H9 (cell line): ENCODE results near the gene RNF17. TPM values are rescaled to one million over a fixed set of nuclear protein-coding genes. Genes with fewer than 3 reads are reported as not detected.

ENCODE experiments used
- DNase-seq: peaks from one replicate; pipeline ENCODE4 v3.0.0-alpha.2; 2017
- H2AFZ ChIP-seq: one replicate; pipeline ENCODE4 v1.6.1; 2013; ENCODE audit warnings: mild to moderate bottlenecking, low read length, control low read depth, moderate library complexity
- H2AK5ac ChIP-seq: 2 replicates; pipeline ENCODE4 v1.6.1; 2013; ENCODE audit warnings: low read length, control low read depth, mixed read lengths; ENCODE audit not compliant: insufficient read length
- H2BK120ac ChIP-seq: one replicate; pipeline ENCODE4 v1.6.1; 2013; ENCODE audit warnings: low read depth, mild to moderate bottlenecking, low read length, control low read depth, inconsistent platforms; ENCODE audit not compliant: poor library complexity, severe bottlenecking
- H2BK12ac ChIP-seq: 2 replicates; pipeline ENCODE4 v1.6.1; 2013; ENCODE audit warnings: low read length, control low read depth, mixed read lengths, low read depth; ENCODE audit not compliant: insufficient read length
- H2BK15ac ChIP-seq: 2 replicates; pipeline ENCODE4 v1.6.1; 2013; ENCODE audit warnings: low read depth, low read length, control low read depth
- H2BK20ac ChIP-seq: one replicate; pipeline ENCODE4 v1.6.1; 2013; ENCODE audit warnings: low read depth, mild to moderate bottlenecking, low read length, control low read depth, inconsistent platforms; ENCODE audit not compliant: poor library complexity, severe bottlenecking
- H2BK5ac ChIP-seq: 2 replicates; pipeline ENCODE4 v1.6.1; 2013; ENCODE audit warnings: low read length, control low read depth, mixed read lengths; ENCODE audit not compliant: insufficient read length
- H3K14ac ChIP-seq: 2 replicates; pipeline ENCODE4 v1.6.1; 2013; ENCODE audit warnings: low read length, control low read depth; ENCODE audit not compliant: insufficient read depth
- H3K18ac ChIP-seq: 2 replicates; pipeline ENCODE4 v1.6.1; 2013; ENCODE audit warnings: low read depth, mild to moderate bottlenecking, mixed read lengths, low read length, control low read depth; ENCODE audit not compliant: insufficient read length
- H3K23ac ChIP-seq: 2 replicates; pipeline ENCODE4 v1.6.1; 2013; ENCODE audit warnings: low read length, control low read depth, mixed read lengths, low read depth; ENCODE audit not compliant: insufficient read length
- H3K23me2 ChIP-seq: 2 replicates; pipeline ENCODE4 v1.6.1; 2013; ENCODE audit warnings: low read depth, mild to moderate bottlenecking, mixed read lengths, low read length, control low read depth; ENCODE audit not compliant: insufficient read length, poor library complexity, severe bottlenecking
- H3K27ac ChIP-seq: 2 replicates; pipeline ENCODE4 v1.5.1; 2013; ENCODE audit warnings: low read length, control low read depth, mixed read lengths, low read depth; ENCODE audit not compliant: insufficient read length
- H3K27me3 ChIP-seq: 2 replicates; pipeline ENCODE4 v1.6.1; 2013; ENCODE audit warnings: low read length, control low read depth, inconsistent platforms; ENCODE audit not compliant: insufficient read depth
- H3K4ac ChIP-seq: 2 replicates; pipeline ENCODE4 v1.6.1; 2013; ENCODE audit warnings: low read depth, mild to moderate bottlenecking, control low read depth, inconsistent platforms, low read length, moderate library complexity
- H3K4me1 ChIP-seq: 2 replicates; pipeline ENCODE4 v1.6.1; 2013; ENCODE audit warnings: low read length, control low read depth, inconsistent platforms; ENCODE audit not compliant: insufficient read depth
- H3K4me2 ChIP-seq: 2 replicates; pipeline ENCODE4 v1.6.1; 2013; ENCODE audit warnings: low read length, control low read depth, mixed read lengths; ENCODE audit not compliant: insufficient read length, insufficient read depth
- H3K56ac ChIP-seq: 2 replicates; pipeline ENCODE4 v1.6.1; 2013; ENCODE audit warnings: low read depth, mild to moderate bottlenecking, mixed read lengths, low read length, control low read depth; ENCODE audit not compliant: insufficient read length
- H3K79me1 ChIP-seq: 2 replicates; pipeline ENCODE4 v1.6.1; 2013; ENCODE audit warnings: low read depth, mild to moderate bottlenecking, moderate library complexity, low read length, control low read depth, inconsistent platforms; ENCODE audit not compliant: insufficient read depth, poor library complexity, severe bottlenecking
- H3K79me2 ChIP-seq: 2 replicates; pipeline ENCODE4 v1.6.1; 2013; ENCODE audit warnings: low read length, control low read depth, inconsistent platforms; ENCODE audit not compliant: insufficient read depth
- H3K9ac ChIP-seq: 2 replicates; pipeline ENCODE4 v1.6.1; 2013; ENCODE audit warnings: low read length, control low read depth, mixed read lengths; ENCODE audit not compliant: insufficient read length; ENCODE audit errors: extremely low read depth
- H3K9me3 ChIP-seq: one replicate; pipeline ENCODE4 v1.6.1; 2013; ENCODE audit warnings: low read depth, low read length, inconsistent platforms; ENCODE audit not compliant: control insufficient read depth
- H3T11ph ChIP-seq: one replicate; pipeline ENCODE4 v1.6.1; 2013; ENCODE audit warnings: mild to moderate bottlenecking, low read length, control low read depth, inconsistent platforms
- H4K20me1 ChIP-seq: one replicate; pipeline ENCODE4 v1.6.1; 2013; ENCODE audit not compliant: control insufficient read depth, insufficient read length, insufficient read depth
- H4K5ac ChIP-seq: 2 replicates; pipeline ENCODE4 v1.6.1; 2013; ENCODE audit warnings: low read depth, mild to moderate bottlenecking, mixed read lengths, low read length, control low read depth; ENCODE audit not compliant: insufficient read length
- H4K8ac ChIP-seq: replicated peaks from 2 replicates; pipeline ENCODE4 v1.6.1; 2013; ENCODE audit warnings: low read length, control low read depth, mixed read lengths, low read depth; ENCODE audit not compliant: insufficient read length
- H4K91ac ChIP-seq: 2 replicates; pipeline ENCODE4 v1.6.1; 2013; ENCODE audit warnings: low read depth, mild to moderate bottlenecking, moderate library complexity, mixed read lengths, low read length, control low read depth; ENCODE audit not compliant: insufficient read length
- H3K27ac Mint-ChIP-seq, 3 experiments: 2 replicates in 2 of 3; 3 replicates in 1 of 3; pipeline ENCODE4 v1.8.0; 2020 to 2021; ENCODE audit warnings: mixed read lengths in 3 of 3, mild to moderate bottlenecking in 1 of 3, moderate library complexity in 1 of 3
- H3K27me3 Mint-ChIP-seq: 2 replicates; pipeline ENCODE4 v1.8.0; 2021; ENCODE audit warnings: low read depth, mild to moderate bottlenecking, moderate library complexity, mixed read lengths
- H3K36me3 Mint-ChIP-seq, 3 experiments: 2 replicates in 2 of 3; 3 replicates in 1 of 3; pipeline ENCODE4 v1.8.0; 2020 to 2021; ENCODE audit warnings: low read depth in 3 of 3, mixed read lengths in 3 of 3; ENCODE audit not compliant: insufficient read depth in 1 of 3
- H3K4me1 Mint-ChIP-seq, 2 experiments: 2 replicates each; pipeline ENCODE4 v1.8.0; 2020; ENCODE audit warnings: mixed read lengths in 2 of 2
- H3K4me3 Mint-ChIP-seq, 2 experiments: 2 replicates in 1 of 2; 3 replicates in 1 of 2; pipeline ENCODE4 v1.8.0; 2020 to 2021; ENCODE audit warnings: mild to moderate bottlenecking in 2 of 2, mixed read lengths in 2 of 2, moderate library complexity in 1 of 2
- H3K9me3 Mint-ChIP-seq, 2 experiments: 2 replicates in 1 of 2; 3 replicates in 1 of 2; pipeline ENCODE4 v1.8.0; 2020; ENCODE audit warnings: mild to moderate bottlenecking in 2 of 2, mixed read lengths in 2 of 2, moderate library complexity in 1 of 2
- WGBS: extraction: QIAGEN DNeasy Blood & Tissue Kit; methylation state at CpG from one replicate; pipeline ENCODE4 v1.1.7; 2013; ENCODE audit warnings: missing lambda C conversion rate, low lambda C conversion rate, mixed read lengths; ENCODE audit not compliant: insufficient read length; ENCODE audit errors: extremely low coverage; 5-methylcytosine and 5-hydroxymethylcytosine counted together
- total RNA-seq: library from RNA; stranded (reverse); gene quantifications from 2 replicates; pipeline ENCODE4 v1.2.1, GENCODE V29; 2021
- TF ChIP-seq, protein P1 (sequence below): fragments of 200-600 bp; sonication (generic); conservative IDR thresholded peaks from 3 replicates; pipeline ENCODE4 v1.8.0; 2021; ENCODE audit warnings: antibody characterized with exemption, mild to moderate bottlenecking

RNF17 gene
- total RNA-seq, 1 experiment from 2014 or later: not detected

DNA sequence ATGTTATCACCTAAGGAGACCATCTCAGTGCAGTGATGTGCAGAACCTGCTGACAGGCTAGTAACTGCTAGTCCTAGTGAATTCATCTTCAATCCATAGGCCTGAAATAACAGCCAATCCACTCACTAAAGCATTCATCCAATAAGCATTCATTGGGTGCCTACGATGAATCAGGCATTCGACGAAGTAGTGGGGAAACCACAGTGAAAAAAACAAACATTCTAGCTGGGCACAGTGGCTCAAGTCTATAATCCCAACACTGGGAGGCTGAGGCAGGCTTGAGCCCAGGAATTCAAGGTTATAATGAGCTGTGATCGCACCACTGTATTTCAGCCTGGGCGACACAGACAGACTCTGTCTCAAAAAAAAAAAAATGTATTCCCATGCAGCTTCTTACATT is 135.6 kb downstream of the RNF17 start:
- no peak overlapping the region for H3K4me3 Mint-ChIP-seq
- H3K56ac ChIP-seq: no peak overlapping the region
- no peak overlapping the region for H2BK20ac ChIP-seq
- no peaks in the 10 kb centered on the region for H3K9me3 ChIP-seq
- H3K27ac Mint-ChIP-seq: peak overlapping the region in 1 of 3 experiments; percentile 15; a peak in 2 of 7 replicates
- H3K79me2 ChIP-seq: no peaks in the 10 kb centered on the region
- no peak overlapping the region for H3K4ac ChIP-seq
- H3K23me2 ChIP-seq: no peaks in the 10 kb centered on the region
- H3K4me1 ChIP-seq: no peaks in the 10 kb centered on the region
- H2BK5ac ChIP-seq: no peak overlapping the region
- peaks cover 9 to 65% (median 44%) of the 10 kb centered on the region in 3 experiments; a peak in 6 of 7 replicates for H3K36me3 Mint-ChIP-seq
- H3T11ph ChIP-seq: no peak overlapping the region
- no peak overlapping the region for H4K91ac ChIP-seq
- no peak overlapping the region for H3K18ac ChIP-seq
- H4K20me1 ChIP-seq: no peaks in the 10 kb centered on the region
- H3K27ac ChIP-seq: no peak overlapping the region
- peaks cover 3% of the 10 kb centered on the region for H3K79me1 ChIP-seq
- TF ChIP-seq, protein P1, sequence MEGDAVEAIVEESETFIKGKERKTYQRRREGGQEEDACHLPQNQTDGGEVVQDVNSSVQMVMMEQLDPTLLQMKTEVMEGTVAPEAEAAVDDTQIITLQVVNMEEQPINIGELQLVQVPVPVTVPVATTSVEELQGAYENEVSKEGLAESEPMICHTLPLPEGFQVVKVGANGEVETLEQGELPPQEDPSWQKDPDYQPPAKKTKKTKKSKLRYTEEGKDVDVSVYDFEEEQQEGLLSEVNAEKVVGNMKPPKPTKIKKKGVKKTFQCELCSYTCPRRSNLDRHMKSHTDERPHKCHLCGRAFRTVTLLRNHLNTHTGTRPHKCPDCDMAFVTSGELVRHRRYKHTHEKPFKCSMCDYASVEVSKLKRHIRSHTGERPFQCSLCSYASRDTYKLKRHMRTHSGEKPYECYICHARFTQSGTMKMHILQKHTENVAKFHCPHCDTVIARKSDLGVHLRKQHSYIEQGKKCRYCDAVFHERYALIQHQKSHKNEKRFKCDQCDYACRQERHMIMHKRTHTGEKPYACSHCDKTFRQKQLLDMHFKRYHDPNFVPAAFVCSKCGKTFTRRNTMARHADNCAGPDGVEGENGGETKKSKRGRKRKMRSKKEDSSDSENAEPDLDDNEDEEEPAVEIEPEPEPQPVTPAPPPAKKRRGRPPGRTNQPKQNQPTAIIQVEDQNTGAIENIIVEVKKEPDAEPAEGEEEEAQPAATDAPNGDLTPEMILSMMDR: no peak
- H3K4me2 ChIP-seq: no peak overlapping the region
- H3K14ac ChIP-seq: no peak overlapping the region
- H3K27me3 ChIP-seq: no peaks in the 10 kb centered on the region
- H3K27me3 Mint-ChIP-seq: no peaks in the 10 kb centered on the region
- H3K9me3 Mint-ChIP-seq: no peaks in the 10 kb centered on the region
- H2BK12ac ChIP-seq: no peak overlapping the region
- no peak overlapping the region for H2AFZ ChIP-seq
- H2BK120ac ChIP-seq: no peak overlapping the region
- H4K8ac ChIP-seq: no peak overlapping the region
- H2BK15ac ChIP-seq: no peak overlapping the region
- no CpG with 5 or more reads among the region's 5 CpGs for WGBS
- DNase-seq: no peak
- no peak overlapping the region for H3K23ac ChIP-seq
- H2AK5ac ChIP-seq: no peak overlapping the region
- no peak overlapping the region for H4K5ac ChIP-seq
- no peak overlapping the region for H3K9ac ChIP-seq
- no peaks in the 10 kb centered on the region; a peak in 1 of 4 replicates for H3K4me1 Mint-ChIP-seq
